PFSK-1 (cell line): ENCODE data around the gene NEK2.

Experiments used
- POLR2AphosphoS5 ChIP-seq: IDR thresholded peaks from 2 replicates; pipeline ENCODE4 v1.6.1; 2012; ENCODE audit warnings: low read depth, mild to moderate bottlenecking, control low read depth, low read length, moderate library complexity
- SIN3A ChIP-seq: IDR thresholded peaks from 2 replicates; pipeline ENCODE4 v1.6.1; 2012; ENCODE audit warnings: mild to moderate bottlenecking, low read length, moderate library complexity, borderline replicate concordance; ENCODE audit not compliant: insufficient read depth

DNA sequence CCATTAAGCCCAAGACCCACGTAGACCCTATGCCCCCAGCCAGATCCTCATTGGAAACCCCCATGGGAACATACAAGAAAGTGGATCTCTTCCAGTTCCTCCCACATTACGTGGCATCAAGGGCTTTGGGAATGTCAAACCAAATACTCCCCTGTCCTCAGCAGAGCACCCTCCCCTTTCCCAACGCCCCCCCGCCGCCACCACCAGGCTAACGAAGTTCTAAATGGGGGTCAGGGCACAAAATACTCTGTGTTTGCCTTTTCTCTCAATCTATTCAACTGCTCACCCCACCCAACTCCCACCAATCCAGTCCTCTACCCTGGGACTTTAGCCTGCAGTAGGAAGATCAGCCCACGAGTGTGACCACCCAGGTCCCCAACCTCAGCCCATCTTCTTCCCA is 24.5 kb downstream of the NEK2 start:
- no peak for TF ChIP-seq POLR2AphosphoS5
- no peak for TF ChIP-seq SIN3A
